ENCODE measurements around the gene S1PR1.

The S1PR1 gene

DNA sequence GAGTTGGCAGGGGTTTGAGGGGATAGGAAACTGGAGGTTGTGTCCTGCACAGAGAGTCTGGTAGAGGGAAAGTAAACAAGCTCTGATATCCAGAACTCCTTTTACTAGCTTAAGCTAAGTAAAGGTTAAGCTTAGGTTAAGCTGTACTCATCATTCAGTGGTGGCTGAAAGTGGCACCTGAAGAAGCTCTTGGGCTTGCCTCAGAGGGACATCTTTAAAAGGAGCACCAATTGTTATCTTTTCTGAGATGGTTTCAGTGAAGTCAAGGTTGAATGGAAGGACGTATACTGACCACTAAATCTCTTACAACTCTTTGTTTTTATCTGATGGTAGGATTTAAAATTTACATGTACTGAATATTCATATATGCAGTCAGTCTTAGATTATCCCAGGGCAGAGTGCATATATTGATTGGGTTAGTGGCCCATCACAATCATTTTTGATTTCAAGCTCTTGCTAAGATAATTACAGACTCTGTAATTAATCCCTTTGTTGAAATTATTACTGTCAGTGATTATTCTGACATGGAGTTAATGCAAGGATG, 43.3 kb downstream of the S1PR1 start:
- no peak overlapping the region for H3K27ac ChIP-seq (ENCODE audit: low read depth, low read length)
- H3K9ac ChIP-seq (ENCODE audit: low read length) = no peak overlapping the region
- no peaks in the 10 kb centered on the region for H3K4me1 ChIP-seq (ENCODE audit: control insufficient read depth, insufficient read depth, low read length)
- no peak overlapping the region for H3K4me3 ChIP-seq (ENCODE audit: low read length)
- H3K27me3 ChIP-seq (ENCODE audit: control insufficient read depth, insufficient read depth, low read length) = no peaks in the 10 kb centered on the region
- no peaks in the 10 kb centered on the region for H3K36me3 ChIP-seq (ENCODE audit: control insufficient read depth, insufficient read depth, low read length)

DNA sequence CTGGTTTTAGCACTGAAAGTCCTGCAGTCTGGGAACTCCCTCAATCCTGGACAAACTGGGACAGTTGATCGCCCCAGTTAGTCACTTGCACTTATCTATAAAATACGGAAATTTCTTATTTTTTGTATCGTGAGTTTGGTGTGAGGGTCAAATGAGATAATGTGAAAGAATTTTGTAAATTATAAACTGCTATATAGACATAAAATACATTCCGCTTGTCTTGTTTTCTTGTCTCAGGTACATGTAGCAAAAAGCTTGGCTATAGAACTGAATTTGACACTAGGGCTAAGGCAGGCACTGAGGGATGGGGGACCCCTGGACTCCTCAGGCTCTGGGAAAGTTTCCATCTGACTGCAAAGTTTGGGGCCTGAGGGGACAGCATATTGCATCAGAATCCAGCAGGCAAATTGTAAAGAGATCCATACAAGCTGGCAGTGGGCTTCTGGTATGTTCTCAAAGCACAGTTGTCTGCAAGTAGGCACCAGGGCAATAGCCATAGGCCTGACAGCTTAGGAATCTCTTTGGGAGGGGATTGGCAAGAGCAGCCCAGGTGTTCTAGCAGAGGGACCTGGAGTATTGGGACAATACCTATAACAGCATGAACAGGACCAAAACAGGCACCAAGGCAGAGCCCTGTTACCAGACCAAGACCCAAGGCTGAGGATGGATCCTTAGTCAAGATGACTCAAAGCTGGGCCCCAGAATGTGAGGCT, 44.3 kb downstream of the S1PR1 start:
- H3K9ac ChIP-seq (ENCODE audit: low read length) = no peak overlapping the region
- H3K36me3 ChIP-seq (ENCODE audit: control insufficient read depth, insufficient read depth, low read length) = no peaks in the 10 kb centered on the region
- no peaks in the 10 kb centered on the region for H3K4me1 ChIP-seq (ENCODE audit: control insufficient read depth, insufficient read depth, low read length)
- H3K27me3 ChIP-seq (ENCODE audit: control insufficient read depth, insufficient read depth, low read length) = no peaks in the 10 kb centered on the region
- no peak overlapping the region for H3K27ac ChIP-seq (ENCODE audit: low read depth, low read length)
- no peak overlapping the region for H3K4me3 ChIP-seq (ENCODE audit: low read length)

DNA sequence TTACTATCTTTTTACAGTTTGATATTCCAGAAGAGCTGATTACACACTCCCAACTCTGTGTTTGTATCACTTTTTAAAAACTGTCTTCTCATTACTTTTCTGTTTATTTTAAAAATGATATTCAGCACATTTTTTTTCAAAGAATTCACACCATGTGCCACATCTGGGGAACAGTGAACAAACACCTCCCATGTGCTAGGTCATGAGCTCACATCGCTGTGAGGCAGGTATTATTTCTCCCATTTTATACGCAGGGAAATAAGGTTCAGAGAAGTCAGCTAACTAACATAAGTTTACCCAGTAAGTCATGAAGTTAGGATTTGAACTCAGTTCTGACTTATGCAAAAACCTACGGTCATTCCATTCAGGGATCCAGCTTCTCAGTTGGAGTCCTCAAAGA, 44.9 kb downstream of the S1PR1 start:
- no peak overlapping the region for H3K4me3 ChIP-seq (ENCODE audit: low read length)
- no peak overlapping the region for H3K9ac ChIP-seq (ENCODE audit: low read length)
- no peaks in the 10 kb centered on the region for H3K36me3 ChIP-seq (ENCODE audit: control insufficient read depth, insufficient read depth, low read length)
- H3K4me1 ChIP-seq (ENCODE audit: control insufficient read depth, insufficient read depth, low read length) = no peaks in the 10 kb centered on the region
- no peak overlapping the region for H3K27ac ChIP-seq (ENCODE audit: low read depth, low read length)
- H3K27me3 ChIP-seq (ENCODE audit: control insufficient read depth, insufficient read depth, low read length) = no peaks in the 10 kb centered on the region

DNA sequence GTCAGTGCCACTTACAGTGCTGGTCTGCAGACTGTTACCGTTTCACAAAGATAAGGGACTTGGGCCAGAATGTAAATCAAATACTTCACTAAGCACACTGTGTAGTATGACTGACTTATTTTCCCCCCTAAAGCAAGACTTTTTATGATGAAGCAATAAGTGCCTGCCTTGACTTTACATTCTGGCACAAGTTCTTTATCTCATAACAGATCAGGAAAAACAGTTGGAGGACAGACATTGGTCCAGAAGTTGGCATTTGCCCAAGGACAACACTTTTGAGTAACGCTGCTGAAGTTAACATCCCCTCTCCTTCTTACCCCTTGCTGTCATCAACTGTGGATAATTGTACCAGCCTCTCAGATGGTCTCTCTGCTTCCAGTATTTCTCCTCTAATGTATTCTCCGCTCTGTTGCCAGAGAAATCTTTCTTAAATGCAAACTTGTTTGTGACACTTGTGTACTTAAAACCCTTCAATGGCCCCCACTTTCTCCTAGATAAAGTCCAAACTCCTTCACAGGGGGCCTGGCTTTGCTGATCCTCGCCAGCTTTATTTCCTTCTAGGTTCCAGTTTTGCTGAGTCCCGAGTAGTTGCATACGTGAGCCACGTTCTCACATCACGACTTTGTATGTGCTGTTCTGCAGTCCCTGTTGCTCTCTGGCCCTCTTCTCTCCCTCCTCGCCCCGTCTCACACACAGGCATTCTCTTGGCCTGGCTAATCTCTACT, 45.7 kb downstream of the S1PR1 start:
- no peak overlapping the region for H3K9ac ChIP-seq (ENCODE audit: low read length)
- no peaks in the 10 kb centered on the region for H3K36me3 ChIP-seq (ENCODE audit: control insufficient read depth, insufficient read depth, low read length)

DNA sequence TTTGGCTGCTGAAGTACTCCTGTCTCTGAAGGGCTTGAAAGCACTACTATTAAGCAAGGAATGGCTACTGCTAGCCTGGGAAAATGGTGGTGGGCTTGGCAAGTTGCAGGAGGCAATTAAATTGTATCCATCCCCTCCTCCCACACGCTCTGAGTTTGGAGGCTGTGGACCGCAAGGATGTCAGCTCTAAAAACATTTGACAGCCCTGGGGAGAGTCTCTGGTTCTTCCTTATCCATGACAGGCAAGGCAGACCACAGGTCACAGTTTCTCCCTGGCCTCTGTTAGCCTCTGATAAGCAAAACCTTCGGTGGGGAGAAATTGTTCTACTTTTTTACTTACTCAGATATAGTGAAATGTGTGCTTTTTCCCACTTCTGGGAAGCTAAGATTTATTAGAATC, 46.6 kb downstream of the S1PR1 start:
- no peak overlapping the region for H3K27ac ChIP-seq (ENCODE audit: low read depth, low read length)
- H3K4me1 ChIP-seq (ENCODE audit: control insufficient read depth, insufficient read depth, low read length) = no peaks in the 10 kb centered on the region
- H3K36me3 ChIP-seq (ENCODE audit: control insufficient read depth, insufficient read depth, low read length) = no peaks in the 10 kb centered on the region
- no peak overlapping the region for H3K4me3 ChIP-seq (ENCODE audit: low read length)
- H3K9ac ChIP-seq (ENCODE audit: low read length) = no peak overlapping the region
- no peaks in the 10 kb centered on the region for H3K27me3 ChIP-seq (ENCODE audit: control insufficient read depth, insufficient read depth, low read length)

More for the DNA sequence above, 45.7 kb downstream of the S1PR1 start:
- Histone ChIP-seq H3K4me1 (ENCODE audit: control insufficient read depth, insufficient read depth, low read length) (no peaks in the 10 kb centered on the region), H3K4me3 (ENCODE audit: low read length) (no peak overlapping the region), H3K27ac (ENCODE audit: low read depth, low read length) (no peak overlapping the region), H3K27me3 (ENCODE audit: control insufficient read depth, insufficient read depth, low read length) (no peaks in the 10 kb centered on the region)

DNA sequence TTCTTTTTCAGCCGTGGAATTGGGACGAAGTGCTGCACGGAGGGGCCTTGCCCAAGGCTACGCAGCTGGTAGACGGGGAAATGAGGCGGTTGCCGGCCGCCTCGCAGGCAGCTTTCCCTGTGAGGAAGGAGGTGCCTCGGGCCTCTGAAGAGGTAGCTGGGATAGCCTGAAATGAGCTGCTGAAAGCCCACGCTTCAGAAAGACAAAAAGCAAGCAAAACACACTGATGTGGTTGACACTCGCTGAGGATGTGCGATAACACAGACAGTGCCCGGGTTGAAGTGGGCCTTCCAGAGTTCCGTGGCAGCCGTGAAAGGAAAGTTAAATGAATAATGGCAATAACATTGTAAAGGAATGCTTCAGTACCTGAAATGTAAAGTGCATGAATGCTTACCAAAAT, 47.2 kb downstream of the S1PR1 start:
- Histone ChIP-seq H3K4me3 (ENCODE audit: low read length) (no peak overlapping the region), H3K9ac (ENCODE audit: low read length) (no peak overlapping the region), H3K27ac (ENCODE audit: low read depth, low read length) (no peak overlapping the region), H3K4me1 (ENCODE audit: control insufficient read depth, insufficient read depth, low read length) (no peaks in the 10 kb centered on the region), H3K27me3 (ENCODE audit: control insufficient read depth, insufficient read depth, low read length) (no peaks in the 10 kb centered on the region), H3K36me3 (ENCODE audit: control insufficient read depth, insufficient read depth, low read length) (no peaks in the 10 kb centered on the region)

DNA sequence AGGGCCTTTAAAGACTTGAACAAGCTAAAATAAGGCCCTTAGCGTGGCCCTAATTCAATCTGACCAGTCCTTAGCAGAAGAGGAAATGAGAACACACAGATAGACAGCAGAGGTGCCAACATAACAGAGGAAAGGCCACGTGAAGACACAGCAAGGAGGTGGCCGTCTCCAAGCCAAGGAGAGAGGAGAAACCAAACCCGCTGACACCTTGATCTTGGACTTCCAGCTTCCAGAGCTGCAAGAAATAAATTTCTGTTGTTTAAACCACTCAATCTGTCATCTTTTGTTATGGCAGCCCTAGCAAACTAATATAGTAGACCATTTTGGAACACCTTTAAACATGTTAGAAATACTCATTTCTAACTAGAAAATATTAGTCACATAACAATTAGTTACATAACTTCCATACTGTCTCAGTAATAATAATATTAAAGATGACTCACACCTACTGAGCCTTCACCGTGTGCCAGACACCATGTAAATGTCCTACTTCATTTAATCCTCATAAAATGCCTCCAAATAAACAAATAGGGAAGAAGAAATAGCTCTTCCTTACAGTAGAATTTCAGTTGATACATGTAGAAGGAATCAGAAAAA, 47.9 kb downstream of the S1PR1 start:
- Histone ChIP-seq H3K4me3 (ENCODE audit: low read length) (no peak overlapping the region), H3K9ac (ENCODE audit: low read length) (no peak overlapping the region), H3K36me3 (ENCODE audit: control insufficient read depth, insufficient read depth, low read length) (no peaks in the 10 kb centered on the region), H3K4me1 (ENCODE audit: control insufficient read depth, insufficient read depth, low read length) (no peaks in the 10 kb centered on the region), H3K27ac (ENCODE audit: low read depth, low read length) (no peak overlapping the region), H3K27me3 (ENCODE audit: control insufficient read depth, insufficient read depth, low read length) (no peaks in the 10 kb centered on the region)

DNA sequence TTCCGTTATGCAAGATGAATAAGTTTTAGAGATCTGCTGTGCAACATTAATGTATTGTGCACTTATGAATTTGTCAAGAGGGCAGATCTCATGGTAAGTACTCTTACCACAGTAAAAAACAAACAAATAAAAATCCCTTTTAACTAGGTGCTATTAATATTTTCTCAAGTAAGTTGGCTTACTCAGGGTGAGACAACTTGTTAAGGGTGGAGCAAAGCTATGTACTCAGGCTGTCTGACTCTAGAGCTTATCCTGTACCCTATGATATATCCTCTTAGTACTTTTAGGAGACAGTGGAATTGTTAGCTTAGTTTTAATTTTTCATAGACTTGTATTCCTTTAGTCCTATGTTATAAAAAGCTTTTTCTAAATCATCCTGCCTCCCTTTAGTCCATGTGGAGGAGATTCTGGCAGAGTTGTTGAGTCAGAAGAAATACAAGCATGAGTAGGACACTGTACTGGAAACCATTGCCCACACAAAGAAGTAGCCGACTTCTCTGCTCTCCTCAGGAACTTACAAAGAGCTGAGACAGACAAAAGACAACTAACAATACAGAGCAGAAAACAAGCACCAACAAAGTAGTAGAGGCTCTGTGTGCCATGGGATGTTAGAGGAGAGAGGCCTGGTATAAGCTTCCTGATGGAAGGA, 49.2 kb downstream of the S1PR1 start:
- H3K4me3 ChIP-seq (ENCODE audit: low read length) = no peak overlapping the region
- no peak overlapping the region for H3K9ac ChIP-seq (ENCODE audit: low read length)
- no peak overlapping the region for H3K27ac ChIP-seq (ENCODE audit: low read depth, low read length)
- no peaks in the 10 kb centered on the region for H3K4me1 ChIP-seq (ENCODE audit: control insufficient read depth, insufficient read depth, low read length)
- H3K36me3 ChIP-seq (ENCODE audit: control insufficient read depth, insufficient read depth, low read length) = no peaks in the 10 kb centered on the region
- no peaks in the 10 kb centered on the region for H3K27me3 ChIP-seq (ENCODE audit: control insufficient read depth, insufficient read depth, low read length)

DNA sequence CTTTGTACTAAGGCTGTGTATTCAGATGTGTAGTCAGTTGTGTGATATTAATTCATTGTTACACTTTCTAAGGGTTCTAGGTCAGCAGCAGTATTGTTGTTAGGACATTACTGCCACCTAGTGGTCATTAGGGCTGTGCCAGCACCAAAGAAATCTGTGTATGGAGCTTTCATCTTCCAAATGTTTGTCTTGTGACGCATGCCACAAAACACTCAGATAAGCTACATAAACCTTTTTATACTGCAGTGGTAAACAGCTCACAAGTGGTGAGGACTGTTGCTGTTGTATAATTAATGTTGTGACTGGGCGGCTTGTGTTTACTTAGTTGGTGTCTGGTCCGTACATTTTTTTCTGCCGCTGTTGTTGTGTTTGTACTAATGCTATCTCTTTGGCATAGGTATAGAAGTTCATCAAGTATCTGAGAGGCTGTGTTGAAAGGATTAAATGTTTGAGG, 51.7 kb downstream of the S1PR1 start:
- Histone ChIP-seq H3K4me1 (ENCODE audit: control insufficient read depth, insufficient read depth, low read length) (no peaks in the 10 kb centered on the region), H3K27me3 (ENCODE audit: control insufficient read depth, insufficient read depth, low read length) (no peaks in the 10 kb centered on the region), H3K9ac (ENCODE audit: low read length) (no peak overlapping the region), H3K27ac (ENCODE audit: low read depth, low read length) (no peak overlapping the region), H3K4me3 (ENCODE audit: low read length) (no peak overlapping the region), H3K36me3 (ENCODE audit: control insufficient read depth, insufficient read depth, low read length) (no peaks in the 10 kb centered on the region)

DNA sequence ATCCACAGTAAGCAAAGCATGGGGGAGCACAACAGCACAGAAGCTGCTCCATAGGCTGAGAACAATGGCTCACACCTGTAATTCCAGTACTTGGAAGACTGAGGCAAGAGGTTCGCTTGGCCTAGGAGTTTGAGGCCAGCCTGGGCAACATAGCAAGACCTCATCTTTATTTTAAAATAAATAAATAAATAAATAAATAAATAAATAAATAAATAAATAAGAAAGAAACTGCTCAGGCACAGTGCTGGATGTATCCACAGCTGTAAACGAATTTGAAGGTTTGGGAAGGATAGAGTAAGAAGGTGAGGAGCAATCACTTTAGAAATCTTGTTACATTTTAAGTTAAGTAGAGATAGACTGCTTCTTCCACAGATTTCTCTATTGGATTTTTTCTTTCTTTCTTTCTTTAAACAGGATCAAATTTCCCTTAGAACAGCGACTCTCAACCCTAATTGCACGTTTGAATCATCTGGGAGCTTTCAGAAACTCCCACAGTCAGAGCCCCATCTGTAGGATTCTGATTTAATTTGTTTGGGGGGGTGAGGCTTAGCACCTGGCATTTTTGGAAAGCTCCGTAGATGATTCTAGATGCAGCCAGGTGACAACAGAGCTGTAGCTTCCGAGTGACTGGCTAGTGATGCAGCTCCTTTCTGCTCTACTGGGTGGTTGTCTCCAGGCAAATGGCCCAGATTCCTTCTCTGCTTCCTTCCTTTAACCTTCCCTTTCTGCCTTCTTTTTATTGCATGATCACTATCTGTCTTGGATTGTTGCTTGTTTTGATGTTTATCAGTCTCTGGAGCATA, 53.5 kb downstream of the S1PR1 start:
- Histone ChIP-seq H3K27me3 (ENCODE audit: control insufficient read depth, insufficient read depth, low read length) (no peaks in the 10 kb centered on the region), H3K9ac (ENCODE audit: low read length) (no peak overlapping the region), H3K27ac (ENCODE audit: low read depth, low read length) (no peak overlapping the region), H3K4me1 (ENCODE audit: control insufficient read depth, insufficient read depth, low read length) (no peaks in the 10 kb centered on the region), H3K4me3 (ENCODE audit: low read length) (no peak overlapping the region), H3K36me3 (ENCODE audit: control insufficient read depth, insufficient read depth, low read length) (no peaks in the 10 kb centered on the region)
